HG03460 (cell line): ENCODE results near the gene DOCK4.

Source experiments
- ATAC-seq: cut with Tn5 transposase; IDR thresholded peaks from one replicate; pipeline ENCODE4 v1.9.1; 2021; ENCODE audit not compliant: unreplicated experiment

Gene DOCK4

DNA sequence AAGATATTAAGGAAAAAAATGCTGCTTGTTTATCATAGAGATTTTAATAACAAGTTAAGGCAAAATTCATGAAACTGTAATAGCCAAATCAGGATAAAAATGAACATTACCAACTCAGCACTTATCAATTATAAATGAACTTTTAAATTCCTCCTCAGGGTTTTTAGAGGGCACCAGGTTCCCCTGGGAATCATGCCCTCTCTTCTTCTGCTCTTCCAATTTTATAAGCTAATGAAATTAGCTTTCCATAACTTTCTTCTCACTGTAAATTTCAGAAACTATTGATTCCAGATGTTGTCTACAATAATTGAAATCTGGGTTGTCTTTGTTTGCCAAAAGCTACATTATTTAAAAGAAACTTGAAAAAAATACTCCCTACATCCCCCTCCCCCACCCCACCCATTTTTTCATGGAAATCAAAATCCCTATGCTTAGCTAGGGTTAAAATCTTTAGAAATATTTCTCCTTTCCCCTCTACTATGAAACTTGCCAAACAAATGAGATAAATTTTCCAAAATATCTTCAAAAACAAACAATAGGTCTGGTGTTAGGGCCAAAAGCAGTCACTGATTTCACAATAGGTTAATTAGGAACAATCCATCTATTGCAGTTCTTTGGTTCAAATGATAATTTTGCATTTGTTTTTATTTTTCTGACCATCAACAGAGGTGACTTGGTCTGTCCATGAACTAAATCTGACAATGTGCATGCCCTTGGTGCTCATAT, 187.7 kb downstream of the DOCK4 start:
- no peak for ATAC-seq

DNA sequence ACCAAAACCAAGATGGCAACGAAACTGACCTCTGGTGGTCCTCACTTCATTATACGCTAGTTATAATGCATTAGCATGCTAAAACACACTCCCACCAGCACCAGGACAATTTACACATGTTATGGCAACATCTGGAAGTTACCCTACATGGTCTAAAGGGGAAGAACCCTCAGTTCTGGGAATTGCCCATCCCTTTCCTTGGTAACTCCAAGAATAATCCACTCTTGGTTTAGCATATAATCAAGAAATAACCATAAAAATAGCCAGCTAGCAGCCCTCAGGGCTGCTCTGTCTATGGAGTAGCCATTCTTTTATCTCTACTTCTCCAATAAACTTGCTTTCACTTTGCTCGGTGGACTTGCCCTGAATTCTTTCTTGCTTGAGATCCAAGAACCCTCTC, 191.1 kb downstream of the DOCK4 start:
- no peak for ATAC-seq

DNA sequence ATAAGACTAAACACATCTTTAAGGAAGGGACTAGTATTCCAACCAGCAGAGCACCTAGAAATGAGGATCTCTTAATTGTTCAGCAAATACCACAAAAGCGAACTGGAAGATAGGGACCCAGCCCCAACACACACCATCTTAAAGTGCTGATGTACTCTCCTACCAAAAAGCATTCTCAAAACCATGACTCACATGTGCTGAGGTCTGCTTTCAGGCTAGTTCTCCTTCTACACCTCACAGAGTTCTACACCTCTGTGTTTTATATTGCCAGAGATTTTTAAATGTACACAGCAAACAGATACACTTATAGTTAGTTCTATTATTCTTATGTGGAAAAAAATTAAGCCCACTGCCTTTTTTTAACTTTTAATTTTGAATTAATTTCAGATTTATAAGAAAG, 191.9 kb downstream of the DOCK4 start:
- ATAC-seq: no peak

DNA sequence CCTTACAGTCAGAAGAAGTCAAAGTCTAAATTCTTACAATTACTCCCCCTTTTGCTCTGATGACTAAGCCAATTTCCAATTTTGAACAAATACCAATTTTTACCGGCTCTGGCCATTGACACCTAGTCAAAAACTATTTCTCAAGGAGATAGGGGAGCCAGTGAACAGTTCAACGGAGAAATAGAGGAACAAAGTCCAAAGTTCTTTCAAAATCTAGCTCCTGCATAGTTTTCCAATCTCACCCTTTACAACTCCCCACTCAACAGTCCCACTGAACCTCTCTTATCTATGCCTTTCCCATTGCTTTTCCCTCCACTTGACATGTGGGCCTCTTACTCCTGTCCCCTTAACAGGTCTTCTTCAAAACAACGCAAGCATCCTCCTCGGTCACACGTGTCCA, 192.9 kb downstream of the DOCK4 start:
- ATAC-seq: no peak

DNA sequence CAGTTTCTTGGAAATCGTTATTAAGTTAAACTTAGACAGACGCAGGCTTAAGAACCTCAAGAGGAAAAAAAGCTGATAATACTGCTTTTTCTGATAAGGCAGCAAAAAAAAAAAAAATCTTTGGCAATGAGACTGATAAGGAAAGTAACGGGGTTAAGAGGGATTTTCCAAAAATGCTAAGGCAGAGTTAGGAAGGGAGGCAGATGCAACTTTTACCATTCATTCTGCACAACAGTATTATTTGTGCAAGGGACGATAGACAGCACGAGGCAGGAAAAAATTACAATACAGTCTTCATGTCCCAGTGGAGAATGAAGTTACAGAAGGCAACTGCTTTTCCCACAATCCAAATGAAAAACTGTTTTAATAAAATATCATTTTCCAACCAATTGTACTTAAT, 194.0 kb downstream of the DOCK4 start:
- no peak for ATAC-seq

DNA sequence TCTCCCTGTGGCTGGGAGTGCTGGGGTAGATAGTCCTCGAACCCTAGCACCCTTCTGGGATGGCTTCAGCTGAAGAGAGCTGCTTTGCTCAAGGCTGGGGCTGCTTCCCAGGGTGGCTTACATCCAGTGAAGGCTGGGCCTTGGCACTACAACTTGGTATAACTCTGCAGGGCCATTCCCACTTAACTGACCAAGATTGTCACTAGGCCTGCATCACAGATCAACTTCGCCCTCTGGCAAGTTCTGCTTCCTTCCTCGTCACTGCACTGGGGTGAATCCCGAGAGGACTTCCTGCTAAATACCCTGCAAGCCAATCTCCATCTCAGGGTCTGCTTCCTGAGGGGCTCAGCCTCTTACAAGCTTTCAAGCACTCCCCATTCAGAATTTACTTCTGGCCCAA, 195.2 kb downstream of the DOCK4 start:
- ATAC-seq: no peak

- no peak for ATAC-seq
These were observed 196.1 kb downstream of the DOCK4 start for GRCh38 chr7:112010109-112010508.

DNA sequence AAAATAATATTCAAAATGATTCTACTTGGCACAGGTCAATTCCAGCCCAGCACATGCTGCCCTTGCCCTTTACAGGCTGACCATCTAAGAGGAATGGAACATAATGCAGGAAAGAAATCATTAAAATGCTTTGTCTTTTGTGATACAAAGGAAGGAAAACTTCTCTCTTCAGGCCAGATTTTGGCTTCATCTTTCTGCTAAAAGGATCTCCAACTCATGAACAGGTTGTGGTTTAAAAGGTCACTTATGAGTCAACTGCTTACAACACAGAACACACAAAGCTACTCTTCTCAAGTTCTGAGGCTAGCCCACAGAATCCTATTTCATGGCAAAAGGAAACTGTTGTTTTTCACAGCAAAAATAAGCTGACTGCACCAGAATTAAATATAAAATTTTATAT, 197.1 kb downstream of the DOCK4 start:
- no peak for ATAC-seq

GRCh38 chr7:112007185-112007584, 199.0 kb downstream of the DOCK4 start:
- no peak for ATAC-seq

DNA sequence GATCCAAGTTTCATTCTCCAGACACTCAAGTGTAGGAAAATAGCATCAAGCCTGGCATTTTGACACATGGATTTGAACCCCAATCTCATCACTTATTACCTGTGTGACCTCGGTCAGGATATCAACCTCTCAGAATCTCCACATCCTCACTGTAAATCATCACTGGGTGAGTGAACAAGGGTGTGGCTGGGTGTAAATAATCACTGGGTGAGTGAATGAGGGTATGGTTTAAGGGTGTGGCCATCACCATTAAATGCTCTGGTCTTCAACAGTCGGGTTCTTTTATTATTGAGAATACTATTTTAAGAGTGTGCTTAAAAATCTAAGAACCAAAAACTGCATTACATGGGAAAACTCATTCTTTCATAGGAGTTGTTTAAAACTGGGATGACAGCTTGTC, 200.1 kb downstream of the DOCK4 start:
- ATAC-seq: no peak

GRCh38 chr7:112005205-112005775, 200.9 kb downstream of the DOCK4 start:
- no peak for ATAC-seq

- ATAC-seq: no peak
These were observed 204.9 kb downstream of the DOCK4 start for GRCh38 chr7:112001091-112001826.

- no peak for ATAC-seq
These were observed 207.9 kb downstream of the DOCK4 start for GRCh38 chr7:111998326-111998725.

- ATAC-seq: no peak
These were observed 208.7 kb downstream of the DOCK4 start for GRCh38 chr7:111997546-111997945.

GRCh38 chr7:111992601-111993000, 213.6 kb downstream of the DOCK4 start:
- ATAC-seq: no peak

DNA sequence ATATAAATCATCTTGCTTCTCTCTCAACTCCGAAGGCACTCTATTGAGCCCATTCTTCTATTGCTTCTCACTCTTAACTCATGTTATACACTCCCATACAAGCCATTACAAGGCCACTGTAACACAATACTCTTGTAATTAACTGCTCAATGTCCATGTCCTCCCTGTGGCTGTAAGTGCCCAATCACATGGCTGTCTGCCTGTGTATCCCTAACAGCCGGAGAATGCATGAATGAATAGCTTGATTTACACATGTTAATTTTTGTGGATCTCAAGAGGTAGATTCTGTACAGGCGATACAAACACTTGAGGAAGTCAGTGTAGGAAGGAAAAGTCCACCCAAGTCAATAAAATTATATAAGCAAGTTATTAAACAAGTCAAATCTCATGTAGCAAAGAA, 215.6 kb downstream of the DOCK4 start:
- no peak for ATAC-seq

GRCh38 chr7:111987886-111988285, 218.3 kb downstream of the DOCK4 start:
- no peak for ATAC-seq

DNA sequence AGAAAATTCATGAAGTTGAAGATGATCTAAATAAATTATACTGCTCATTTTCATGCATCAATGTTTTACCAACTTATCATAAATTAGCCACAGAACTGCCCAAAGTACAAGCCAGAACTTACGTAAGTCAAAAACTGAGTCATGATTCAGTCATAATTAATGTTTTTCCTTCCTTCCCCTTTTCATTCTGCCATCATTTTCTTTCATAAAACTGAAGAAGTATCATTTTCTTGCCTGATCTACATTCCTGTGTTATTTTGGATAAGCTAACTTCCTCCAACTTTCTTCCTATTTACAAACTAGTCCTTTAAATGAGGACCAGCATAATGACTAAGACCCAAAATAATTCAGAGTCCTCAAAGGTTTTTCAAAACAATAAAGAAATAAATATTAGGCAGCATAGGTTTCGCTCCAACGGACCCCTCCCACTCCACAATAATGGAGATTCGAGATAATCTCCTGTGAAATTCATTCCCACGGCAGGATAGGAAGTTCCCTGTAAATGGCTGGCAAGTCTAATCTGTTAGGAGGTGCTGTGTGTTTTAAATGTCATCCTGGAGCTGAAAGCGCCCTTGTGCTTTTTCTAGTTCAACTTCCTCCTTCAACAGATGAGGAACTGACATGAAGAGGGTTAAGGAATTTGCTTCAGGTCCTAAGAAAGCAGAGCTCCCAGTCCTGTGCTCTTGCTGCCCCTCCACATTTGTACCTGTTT, 218.9 kb downstream of the DOCK4 start:
- no peak for ATAC-seq

- no peak for ATAC-seq
These were observed 219.6 kb downstream of the DOCK4 start for GRCh38 chr7:111986601-111987000.

DNA sequence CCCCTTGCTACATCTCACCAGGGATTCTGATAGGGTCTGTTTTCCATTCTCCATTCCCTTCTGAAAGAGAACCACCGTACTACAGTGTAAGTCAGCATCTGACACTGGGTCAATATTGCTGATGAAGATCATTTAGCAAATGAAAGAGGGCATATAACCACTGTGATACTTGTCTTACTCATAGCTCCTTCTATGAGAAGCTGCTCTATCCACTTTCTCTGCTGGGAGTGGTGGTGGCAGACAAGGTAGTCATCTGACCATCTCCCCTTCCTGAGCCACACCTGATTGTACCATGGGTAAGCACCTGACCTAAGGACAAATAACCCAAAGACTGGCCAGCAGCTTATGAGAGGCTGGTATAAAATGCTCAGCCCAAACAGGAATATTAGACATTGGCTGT, 220.4 kb downstream of the DOCK4 start:
- no peak for ATAC-seq

GRCh38 chr7:111982804-111983203, 223.4 kb downstream of the DOCK4 start:
- ATAC-seq: no peak

DNA sequence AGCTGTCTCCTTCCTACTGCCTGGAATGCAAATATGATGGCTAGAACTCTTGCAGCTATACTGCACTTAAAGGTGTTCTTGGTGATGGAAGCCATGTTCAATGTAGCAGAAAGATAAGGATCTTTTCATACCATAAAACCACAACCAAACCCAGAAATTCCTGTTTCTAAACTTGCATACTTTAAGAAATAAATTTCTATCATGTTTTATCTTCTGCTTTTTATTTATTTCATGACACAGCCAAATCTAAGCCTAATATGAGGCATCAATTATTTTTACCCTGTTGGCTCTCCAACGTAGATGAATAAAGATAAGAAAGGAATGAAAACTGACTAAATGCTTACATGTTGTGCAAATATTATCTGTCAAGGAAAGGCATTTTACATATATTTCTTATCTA, 224.1 kb downstream of the DOCK4 start:
- no peak for ATAC-seq
